Ammon's horn (tissue), 1 donor: ENCODE measurements around the gene CDKN2B-AS1.
A peak's percentile ranks its signal among the peaks of the same experiment; 100 is the strongest.

ENCODE experiments used
- DNase-seq: peaks from one replicate; pipeline ENCODE4 v3.0.0-alpha.2; 2016; ENCODE audit warnings: low spot score

CDKN2B-AS1 gene

GRCh38 chr9:22118810-22119521 is 124.4 kb downstream of the CDKN2B-AS1 start:
- DNase-seq, result no peak

GRCh38 chr9:22119522-22120158 is 125.0 kb downstream of the CDKN2B-AS1 start:
- DNase-seq, result peak; percentile 8

- DNase-seq, result no peak
Observed at GRCh38 chr9:22120159-22120549, 125.6 kb downstream of the CDKN2B-AS1 start.

GRCh38 chr9:22120595-22120994 is 126.0 kb downstream of the CDKN2B-AS1 start:
- DNase-seq, result no peak

- no peak for DNase-seq
Observed at GRCh38 chr9:22124263-22125011, 129.8 kb downstream of the CDKN2B-AS1 start.

- no peak for DNase-seq
Observed at GRCh38 chr9:22129133-22129532, 134.5 kb downstream of the CDKN2B-AS1 start.

- no peak for DNase-seq
Observed at GRCh38 chr9:22129633-22130032, 135.0 kb downstream of the CDKN2B-AS1 start.

GRCh38 chr9:22131817-22132216 is 137.2 kb downstream of the CDKN2B-AS1 start:
- no peak for DNase-seq

- DNase-seq, result no peak
Observed at GRCh38 chr9:22134390-22134789, 139.8 kb downstream of the CDKN2B-AS1 start.

- no peak for DNase-seq
Observed at GRCh38 chr9:22136461-22137096, 142.0 kb downstream of the CDKN2B-AS1 start.

- no peak for DNase-seq
Observed at GRCh38 chr9:22138956-22139660, 144.5 kb downstream of the CDKN2B-AS1 start.

- DNase-seq, result no peak
Observed at GRCh38 chr9:22141908-22142307, 147.3 kb downstream of the CDKN2B-AS1 start.

GRCh38 chr9:22142671-22143070 is 148.1 kb downstream of the CDKN2B-AS1 start:
- no peak for DNase-seq

GRCh38 chr9:22143799-22144625 is 149.4 kb downstream of the CDKN2B-AS1 start:
- DNase-seq, result no peak

GRCh38 chr9:22146604-22147003 is 152.0 kb downstream of the CDKN2B-AS1 start:
- no peak for DNase-seq

- DNase-seq, result no peak
Observed at GRCh38 chr9:22147813-22148527, 153.4 kb downstream of the CDKN2B-AS1 start.

GRCh38 chr9:22148528-22148875 is 153.9 kb downstream of the CDKN2B-AS1 start:
- DNase-seq, result no peak

GRCh38 chr9:22148876-22149637 is 154.5 kb downstream of the CDKN2B-AS1 start:
- DNase-seq, result no peak

- no peak for DNase-seq
Observed at GRCh38 chr9:22154064-22154463, 159.5 kb downstream of the CDKN2B-AS1 start.

- no peak for DNase-seq
Observed at GRCh38 chr9:22156586-22156985, 162.0 kb downstream of the CDKN2B-AS1 start.
